GM12892 (cell line): Measurements from ENCODE around the gene WDR27.
"Not testable (repeated sequence)": the region's sequence is repeated elsewhere in the genome, so short reads cannot be mapped to it uniquely, and the experiment has no call there.

Experiments used
- DNase-seq: peaks from one replicate; pipeline ENCODE4 v3.0.0; 2011; ENCODE audit not compliant: insufficient read length
- FAIRE-seq: peaks from 2 replicates; lab custom pipeline; 2011; peaks lifted over from hg19 to GRCh38; lab: Jason Lieb, UNC
- POLR2A ChIP-seq: IDR thresholded peaks from 2 replicates; pipeline ENCODE4 v1.6.1; 2011; ENCODE audit warnings: low read depth, low read length, control low read depth
- POLR2AphosphoS5 ChIP-seq: IDR thresholded peaks from 2 replicates; pipeline ENCODE4 v1.6.1; 2011; ENCODE audit warnings: low read depth, low read length, control low read depth
- TAF1 ChIP-seq: IDR thresholded peaks from 2 replicates; pipeline ENCODE4 v1.6.1; 2011; ENCODE audit warnings: low read depth, mild to moderate bottlenecking, control low read depth, low read length, borderline replicate concordance

WDR27 gene

DNA sequence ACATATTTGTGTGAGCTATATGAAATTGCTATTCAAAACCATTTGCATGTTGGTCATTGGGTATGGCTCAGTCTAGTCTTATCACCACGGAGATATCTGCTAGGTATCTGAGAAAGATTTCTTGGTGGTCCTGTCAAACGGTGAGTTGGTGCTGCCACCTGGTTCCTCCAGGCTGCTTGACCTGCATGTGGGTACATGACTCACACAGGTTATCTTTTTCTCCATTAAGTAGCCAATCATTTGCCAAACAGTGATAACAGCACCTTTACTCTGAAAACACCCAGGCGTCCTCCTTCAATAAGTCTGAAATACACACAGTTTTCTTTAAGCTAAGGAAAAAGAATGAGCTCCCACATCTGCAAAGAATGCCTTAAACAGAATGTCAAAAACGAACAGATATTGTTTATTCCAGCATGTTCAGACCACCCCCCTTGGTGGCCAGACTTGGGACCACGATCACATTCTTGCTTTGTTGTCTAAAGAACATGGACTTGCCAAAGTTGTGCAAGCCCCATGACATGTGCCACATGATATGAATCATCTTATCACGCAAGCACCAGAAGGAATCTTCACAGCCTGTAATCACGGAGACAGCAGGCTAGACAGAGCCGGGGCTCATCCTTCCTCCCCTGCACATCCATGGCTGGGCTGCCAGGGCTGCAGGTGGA, 247.5 kb downstream of the WDR27 start:
- FAIRE-seq (no peak), DNase-seq (no peak)
- TF ChIP-seq TAF1 (no peak), POLR2A (no peak), POLR2AphosphoS5 (no peak)

GRCh38 chr6:169452869-169453620, 248.8 kb downstream of the WDR27 start:
- DNase-seq (no peak), FAIRE-seq (no peak)
- no peak for TF ChIP-seq POLR2A
- TF ChIP-seq TAF1: no peak
- TF ChIP-seq POLR2AphosphoS5: no peak

DNA sequence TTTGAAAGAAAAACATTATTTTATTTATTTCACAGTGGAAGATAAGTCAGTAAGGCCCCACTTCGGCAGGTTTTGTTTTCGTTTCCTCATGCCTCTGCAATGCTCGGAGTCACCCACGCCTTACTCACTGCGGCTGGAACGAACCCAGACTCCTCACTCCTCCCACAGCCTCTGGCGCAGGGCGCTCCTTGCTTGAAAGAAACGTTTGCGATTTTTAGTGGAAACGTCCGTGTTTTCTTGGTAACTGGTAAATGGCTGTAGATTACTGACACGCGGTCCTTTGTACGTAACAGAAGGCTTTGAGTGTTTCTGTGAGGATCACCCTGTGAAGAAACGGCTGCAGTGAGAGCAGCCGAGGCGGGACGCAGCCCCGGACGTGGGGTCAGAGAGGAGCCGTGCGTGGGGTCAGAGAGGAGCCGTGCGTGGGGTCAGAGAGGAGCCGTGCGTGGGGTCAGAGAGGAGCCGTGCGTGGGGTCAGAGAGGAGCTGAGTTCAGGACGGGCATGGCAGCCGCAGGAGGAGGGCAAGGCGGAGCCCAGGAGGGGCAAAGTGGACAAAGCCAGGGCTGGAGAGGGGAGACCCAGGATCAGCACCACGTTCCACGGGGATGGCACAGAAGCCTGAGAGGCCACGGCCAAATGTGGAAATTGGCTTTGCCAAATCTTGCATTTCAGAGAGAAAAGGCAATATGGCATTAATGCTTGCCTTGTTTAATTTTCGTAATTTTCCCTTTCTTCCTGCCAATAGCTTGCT, 249.5 kb downstream of the WDR27 start:
- DNase-seq: no peak
- no peak for FAIRE-seq
- TF ChIP-seq TAF1 (no peak), POLR2AphosphoS5 (no peak), POLR2A (no peak)

GRCh38 chr6:169451065-169451838, 250.6 kb downstream of the WDR27 start:
- no peak for FAIRE-seq
- DNase-seq: no peak
- TF ChIP-seq POLR2A (no peak), TAF1 (no peak), POLR2AphosphoS5 (no peak)

- DNase-seq (no peak), FAIRE-seq (no peak)
- TF ChIP-seq TAF1 (no peak), POLR2AphosphoS5 (no peak), POLR2A (no peak)
These were observed 251.7 kb downstream of the WDR27 start for GRCh38 chr6:169450097-169450496.

DNA sequence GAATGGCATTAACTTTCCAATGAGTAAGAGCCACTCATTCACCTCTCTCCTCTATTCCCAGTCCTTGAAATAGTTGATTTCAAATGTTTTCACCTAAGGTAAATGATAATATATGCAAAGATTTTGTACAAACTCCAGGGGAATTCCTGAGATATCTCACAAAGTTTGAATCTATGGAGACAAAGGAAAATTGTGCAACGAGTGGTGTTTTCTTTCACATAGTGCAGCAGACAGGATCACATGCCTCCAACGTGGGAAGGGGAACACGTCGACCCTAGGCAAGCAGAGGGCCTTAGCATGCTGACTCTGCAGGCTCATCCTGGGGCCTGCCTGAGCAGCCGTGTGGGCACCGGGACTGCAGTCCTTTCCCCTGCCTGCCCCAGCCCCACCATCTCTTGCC, 252.6 kb downstream of the WDR27 start:
- DNase-seq (no peak), FAIRE-seq (no peak)
- TF ChIP-seq TAF1 (no peak), POLR2AphosphoS5 (no peak), POLR2A (no peak)

DNA sequence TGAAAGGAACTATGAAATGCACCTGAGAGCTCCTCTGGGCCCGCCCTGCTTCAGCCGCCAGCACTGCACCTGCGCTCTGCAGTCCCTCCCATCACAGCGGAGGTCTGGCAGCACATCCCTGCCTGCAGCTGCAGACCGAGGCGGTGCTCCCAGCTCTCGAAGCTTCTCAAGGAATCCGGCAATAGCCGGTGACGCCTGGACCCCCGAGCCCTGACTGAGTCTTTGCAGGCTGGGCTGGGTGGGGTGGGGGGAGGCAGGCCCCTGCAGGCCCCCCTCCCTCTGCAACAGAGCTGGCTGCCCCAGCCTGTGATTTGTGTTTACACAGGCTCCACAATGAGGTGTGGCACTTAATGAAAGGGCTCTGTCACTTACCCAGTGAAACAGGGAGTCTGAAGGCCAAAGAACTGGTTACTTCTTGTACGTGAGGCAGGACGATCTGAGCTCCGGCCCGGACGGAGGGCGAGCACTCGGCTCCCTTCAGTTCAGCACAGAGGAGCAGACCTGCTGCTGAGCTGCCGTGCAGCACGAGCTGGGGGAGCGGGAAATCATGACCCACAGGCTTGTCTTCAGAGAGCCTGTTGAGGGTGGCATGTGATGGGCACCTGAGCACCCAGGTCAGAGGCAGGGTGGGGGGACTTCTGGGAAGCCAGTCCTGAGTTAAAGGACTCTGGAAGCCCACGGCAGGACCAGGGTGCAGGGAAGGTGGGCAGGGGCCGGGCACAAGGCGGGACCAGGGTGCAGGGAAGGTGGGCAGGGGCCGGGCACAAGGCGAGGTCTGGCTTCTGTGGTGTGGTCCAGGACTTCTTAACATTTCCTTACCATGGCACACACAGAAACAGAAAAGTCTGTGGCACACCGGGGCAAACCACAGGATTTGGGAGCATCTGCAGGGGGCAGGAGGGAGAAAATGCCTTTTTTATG, 255.9 kb downstream of the WDR27 start:
- TF ChIP-seq POLR2A (no peak), TAF1 (no peak), POLR2AphosphoS5 (no peak)
- FAIRE-seq (no peak), DNase-seq (no peak)

DNA sequence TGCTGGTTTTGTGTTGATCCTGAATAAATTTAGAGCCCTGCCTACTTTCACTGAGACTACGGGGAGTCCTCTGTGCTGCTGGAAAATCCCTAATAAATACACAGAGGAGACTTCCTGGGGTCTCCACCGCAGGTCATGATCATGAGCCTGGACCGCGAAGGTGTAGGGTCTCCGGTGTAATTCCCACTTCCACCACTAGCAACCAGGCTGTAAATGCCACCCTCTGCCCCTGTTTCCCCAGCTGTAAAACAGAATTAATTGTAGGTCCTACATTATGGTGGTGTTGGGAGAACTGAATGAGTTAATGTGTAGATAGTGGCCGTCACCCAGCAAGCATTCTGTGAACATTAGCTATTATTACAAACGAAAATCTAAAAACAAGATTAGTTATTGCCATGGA, 256.6 kb downstream of the WDR27 start:
- TF ChIP-seq POLR2AphosphoS5: no peak
- no peak for TF ChIP-seq TAF1
- no peak for TF ChIP-seq POLR2A
- FAIRE-seq (no peak), DNase-seq (no peak)

- TF ChIP-seq POLR2AphosphoS5: no peak
- FAIRE-seq: no peak
- no peak for DNase-seq
These were observed 260.5 kb downstream of the WDR27 start for GRCh38 chr6:169441292-169441691.

DNA sequence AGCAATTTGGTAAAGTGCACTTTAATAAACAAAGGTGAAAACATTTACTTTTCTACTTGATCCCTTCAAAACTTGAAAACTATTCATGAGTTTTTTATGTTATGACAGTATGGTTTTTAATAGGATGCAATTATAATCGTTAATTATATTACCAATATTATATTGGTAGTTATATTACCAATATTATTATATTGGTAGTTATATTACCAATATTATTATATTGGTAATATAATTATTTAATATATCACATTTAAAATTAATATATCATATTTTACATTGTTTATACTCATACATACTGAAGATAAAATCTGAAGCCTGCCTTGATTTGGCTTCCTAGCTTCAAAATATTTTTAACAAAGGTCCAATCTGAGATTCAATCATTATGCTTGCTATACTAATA, 262.1 kb downstream of the WDR27 start:
- DNase-seq (no peak), FAIRE-seq (no peak)
- TF ChIP-seq POLR2A (no peak), POLR2AphosphoS5 (no peak)

DNA sequence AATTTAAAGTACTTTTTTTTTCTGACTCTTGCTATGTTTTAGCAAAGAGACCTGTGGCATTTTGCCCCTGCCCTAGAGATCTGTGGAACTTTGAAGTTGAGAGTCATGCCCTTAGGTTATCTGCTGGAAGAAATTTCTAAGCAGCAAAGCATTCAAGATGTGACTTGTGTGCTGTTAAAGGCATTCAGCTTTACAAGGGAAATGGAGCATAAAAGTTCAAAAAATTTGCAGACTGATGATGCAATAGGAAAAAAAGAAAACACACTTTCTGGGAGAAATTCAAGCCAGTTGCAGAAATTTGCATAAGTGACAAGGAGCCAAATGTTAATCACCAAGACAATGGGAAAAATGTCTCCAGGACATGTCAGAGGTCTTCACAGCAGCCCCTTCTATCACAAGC, 267.3 kb downstream of the WDR27 start:
- not testable (repeated sequence) for DNase-seq, FAIRE-seq
